Measurements from ENCODE around the gene ZYX. TPM values are rescaled to one million over a fixed set of nuclear protein-coding genes. Genes with fewer than 3 reads are reported as not detected.

The ZYX gene
- total RNA-seq, 6 experiments from 2014 or later, result 29.7 to 129 (median 43.6) TPM

DNA sequence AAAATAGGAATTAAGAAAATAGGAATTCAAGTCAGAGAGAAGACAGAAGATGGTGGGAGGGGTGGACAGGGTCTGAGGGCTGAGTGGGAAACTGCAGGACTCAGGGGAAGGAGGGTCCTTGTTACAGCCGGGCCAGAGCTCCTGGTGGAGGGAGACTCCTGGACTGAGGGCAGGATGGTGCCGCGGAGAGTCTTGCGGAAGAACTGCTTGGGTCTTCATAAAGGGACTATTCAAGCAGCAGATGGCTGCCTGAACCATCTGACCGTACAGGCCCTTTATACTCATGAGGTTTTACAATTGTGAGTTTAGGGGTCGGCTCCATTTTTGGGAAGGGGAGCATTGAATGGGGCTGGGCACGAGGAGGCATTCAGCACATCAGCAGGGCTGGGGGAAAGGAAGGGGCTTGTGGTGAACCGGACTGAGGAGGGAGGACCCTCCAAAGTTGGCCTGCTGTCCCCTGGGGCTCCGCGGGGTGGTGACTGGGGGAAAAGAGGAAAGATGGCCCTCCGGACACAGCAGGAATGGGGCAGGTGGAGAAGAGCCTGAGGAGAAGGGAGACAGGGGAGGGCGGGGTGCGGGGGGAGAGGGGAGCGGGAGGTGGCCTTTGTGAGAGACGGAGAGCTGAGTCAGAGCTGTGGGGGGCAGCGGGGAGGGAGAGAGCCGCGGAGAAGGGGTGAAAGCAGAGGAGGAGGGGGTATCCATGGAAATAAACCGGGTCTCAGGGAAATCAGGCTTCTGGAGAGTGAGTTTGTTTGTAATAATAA lies 20.2 kb upstream of the ZYX start:
- Histone ChIP-seq H3K4me1 (peaks cover 0 to 5% (median 0%) of the 10 kb centered on the region in 4 donors), H3K4me3 (no peak overlapping the region), H3K27ac (no peak overlapping the region), H3K27me3 (no peaks in the 10 kb centered on the region), H3K36me3 (no peaks in the 10 kb centered on the region), H3K9me3 (no peaks in the 10 kb centered on the region)
- TF ChIP-seq, protein P1, sequence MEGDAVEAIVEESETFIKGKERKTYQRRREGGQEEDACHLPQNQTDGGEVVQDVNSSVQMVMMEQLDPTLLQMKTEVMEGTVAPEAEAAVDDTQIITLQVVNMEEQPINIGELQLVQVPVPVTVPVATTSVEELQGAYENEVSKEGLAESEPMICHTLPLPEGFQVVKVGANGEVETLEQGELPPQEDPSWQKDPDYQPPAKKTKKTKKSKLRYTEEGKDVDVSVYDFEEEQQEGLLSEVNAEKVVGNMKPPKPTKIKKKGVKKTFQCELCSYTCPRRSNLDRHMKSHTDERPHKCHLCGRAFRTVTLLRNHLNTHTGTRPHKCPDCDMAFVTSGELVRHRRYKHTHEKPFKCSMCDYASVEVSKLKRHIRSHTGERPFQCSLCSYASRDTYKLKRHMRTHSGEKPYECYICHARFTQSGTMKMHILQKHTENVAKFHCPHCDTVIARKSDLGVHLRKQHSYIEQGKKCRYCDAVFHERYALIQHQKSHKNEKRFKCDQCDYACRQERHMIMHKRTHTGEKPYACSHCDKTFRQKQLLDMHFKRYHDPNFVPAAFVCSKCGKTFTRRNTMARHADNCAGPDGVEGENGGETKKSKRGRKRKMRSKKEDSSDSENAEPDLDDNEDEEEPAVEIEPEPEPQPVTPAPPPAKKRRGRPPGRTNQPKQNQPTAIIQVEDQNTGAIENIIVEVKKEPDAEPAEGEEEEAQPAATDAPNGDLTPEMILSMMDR (IDR thresholded peaks at IDR 0.05), result no peak
- TF ChIP-seq POLR2A (IDR thresholded peaks at IDR 0.05), result no peak
- ATAC-seq (no peak), DNase-seq (no peak)
- intact Hi-C loops (cut with DNase I), result loop anchor here in 1 of 2 donors (10.0 kb wide), 1 partner anchor 46 kb away; the partner anchor contains the start of gene CLCN1
- 57% methylated on average over 16 of the region's 19 CpGs for WGBS (ENCODE audit: insufficient coverage, low coverage, low lambda C conversion rate, missing lambda C conversion rate)

DNA sequence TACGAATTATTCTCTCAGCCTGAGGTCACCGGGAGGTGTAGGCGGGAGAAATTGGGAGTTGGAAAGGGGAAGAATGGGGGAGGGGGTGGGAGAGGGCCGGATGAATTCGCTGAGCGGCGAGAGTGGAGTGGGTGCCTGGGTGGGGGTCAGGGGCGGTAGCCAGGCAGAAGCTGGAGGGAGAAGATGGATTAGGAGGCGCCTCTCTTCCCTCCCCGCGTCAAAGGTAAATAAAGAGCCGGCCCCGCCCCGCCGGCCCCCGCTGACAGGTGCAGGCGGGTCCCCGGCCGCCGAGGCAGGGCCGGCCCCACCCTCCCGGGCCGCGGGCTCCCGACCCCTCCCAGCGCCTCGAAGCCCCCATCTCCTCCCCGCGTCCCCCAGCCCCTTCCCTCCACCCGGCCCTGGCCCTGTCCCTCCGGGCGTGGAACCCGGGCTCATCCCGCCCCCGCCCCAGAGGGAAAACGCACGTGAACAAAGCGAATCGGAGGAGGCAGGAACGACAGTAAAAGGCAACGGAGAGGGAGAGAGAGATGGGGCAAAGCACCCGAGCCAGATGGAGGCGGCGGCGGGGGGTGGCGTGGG lies 19.5 kb upstream of the ZYX start:
- Histone ChIP-seq H3K9me3 (no peaks in the 10 kb centered on the region), H3K27me3 (no peaks in the 10 kb centered on the region)
- intact Hi-C loops (cut with DNase I), result loop anchor here in 1 of 2 donors (10.0 kb wide), 1 partner anchor 47 kb away; the partner anchor contains the start of gene CLCN1

DNA sequence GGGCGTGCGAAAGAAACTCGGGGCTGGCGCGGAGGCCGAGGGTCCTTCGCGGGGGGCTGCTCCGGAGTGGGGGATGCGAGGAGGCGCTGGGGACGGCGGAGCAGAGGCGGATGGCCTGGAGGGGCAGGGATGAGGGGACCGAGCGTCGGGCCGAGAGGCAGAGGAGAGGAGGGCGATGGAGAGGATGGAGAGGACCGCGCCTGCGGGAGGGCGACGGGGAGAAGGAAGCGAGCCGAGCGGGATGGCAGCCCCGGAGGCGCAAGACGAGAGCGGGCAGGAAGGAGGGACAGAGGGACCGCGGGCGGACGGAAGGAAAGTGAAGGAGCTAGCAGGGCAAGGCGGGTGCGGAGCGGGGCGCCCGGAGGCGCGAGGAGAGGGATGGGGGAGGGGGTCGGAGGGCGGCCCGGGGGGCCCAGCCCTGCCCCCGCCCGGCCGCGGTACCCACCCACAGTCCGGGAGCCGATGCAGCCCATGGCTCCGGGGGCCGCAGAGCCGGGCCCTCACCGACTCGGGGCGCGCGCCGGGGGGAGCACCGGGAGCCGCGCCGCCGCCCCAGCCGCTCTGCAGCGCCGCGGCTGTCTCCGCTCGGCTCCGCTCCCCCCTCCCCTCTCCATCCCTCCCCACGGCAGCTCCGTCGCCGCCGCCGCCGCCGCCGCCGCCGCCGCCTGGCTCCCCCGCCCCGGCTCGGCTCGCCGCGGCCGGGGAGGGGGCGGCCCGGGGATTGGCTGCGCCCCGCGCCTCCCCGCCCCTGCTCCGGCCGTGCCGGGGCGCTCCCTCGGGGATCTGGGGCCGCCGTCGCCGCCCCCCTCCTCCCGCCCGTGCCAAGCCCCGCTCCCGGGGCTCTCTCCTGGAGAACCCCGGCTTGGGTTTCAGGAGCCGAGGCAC lies 18.8 kb upstream of the ZYX start, which contains the start of gene FAM131B:
Gene FAM131B (minus strand): TSS at position 583 of the 885 bp plus-strand sequence. CDS start 110 bp downstream, at position 473.
- DNase-seq (no peak), ATAC-seq (peak; percentile 43 to 54 (median 52))
- peaks cover 0 to 5% (median 0%) of the 10 kb centered on the region in 4 donors for H3K4me1 ChIP-seq
- peak within 1 kb of the TSS; percentile 33 to 46 (median 34) for H3K4me3 ChIP-seq
- H3K27me3 ChIP-seq, result no peaks in the 10 kb centered on the region
- 3% methylated on average over 41 of the region's 112 CpGs for WGBS (ENCODE audit: insufficient coverage, low coverage, low lambda C conversion rate, missing lambda C conversion rate)
- H3K36me3 ChIP-seq, result no peaks in the 10 kb centered on the region
- H3K27ac ChIP-seq, result no peak within 1 kb of the TSS
- intact Hi-C loops (cut with DNase I), result loop anchor here in 1 of 2 donors (10.0 kb wide), 1 partner anchor 48 kb away; the partner anchor contains the start of gene CLCN1
- H3K9me3 ChIP-seq, result no peaks in the 10 kb centered on the region
- TF ChIP-seq POLR2A (IDR thresholded peaks at IDR 0.05), result no peak
- TF ChIP-seq, protein P1 (IDR thresholded peaks at IDR 0.05), result no peak

More for the DNA sequence above, 19.5 kb upstream of the ZYX start:
- DNase-seq (no peak), ATAC-seq (no peak)
- no peak for TF ChIP-seq POLR2A (IDR thresholded peaks at IDR 0.05)
- TF ChIP-seq, protein P1 (IDR thresholded peaks at IDR 0.05), result no peak
- Histone ChIP-seq H3K27ac (no peak overlapping the region), H3K4me3 (peak overlapping the region; percentile 33 to 46 (median 34)), H3K36me3 (no peaks in the 10 kb centered on the region), H3K4me1 (peaks cover 0 to 5% (median 0%) of the 10 kb centered on the region in 4 donors)
- 8% methylated on average over 26 of the region's 46 CpGs for WGBS (ENCODE audit: insufficient coverage, low coverage, low lambda C conversion rate, missing lambda C conversion rate)

All from right lobe of liver (tissue), 6 donors.